WTC11 (cell line): ENCODE data around the gene MMP17. TPM values are rescaled to one million over a fixed set of nuclear protein-coding genes. Genes with fewer than 3 reads are reported as not detected.

ENCODE experiments used
- ATAC-seq: fragments of 200-7000 bp; cut with Tn5 transposase; 2 replicates; pipeline ENCODE4 v1.10.0; 2021; ENCODE audit warnings: mild to moderate bottlenecking, moderate library complexity
- CTCF ChIA-PET: fragments of 300-600 bp; sonication (Branson Sonifier 250); formaldehyde crosslinking; loops from one replicate; lab custom pipeline; 2021; ENCODE audit warnings: antibody characterized with exemption; lab: Charles Lee
- POLR2A ChIA-PET: fragments of 350-600 bp; sonication (Branson Sonifier 250); formaldehyde crosslinking; loops from one replicate; lab custom pipeline; 2021; ENCODE audit warnings: antibody characterized with exemption; lab: Charles Lee
- DNase-seq: peaks from one replicate; pipeline ENCODE4 v3.0.0; 2021; ENCODE audit warnings: low spot score
- H3K27ac Mint-ChIP-seq: 2 replicates; pipeline ENCODE4 v1.8.0; 2021; ENCODE audit warnings: mixed read lengths
- H3K27me3 Mint-ChIP-seq: 2 replicates; pipeline ENCODE4 v1.8.0; 2021; ENCODE audit warnings: low read depth, mild to moderate bottlenecking, moderate library complexity, mixed read lengths
- H3K36me3 Mint-ChIP-seq: 2 replicates; pipeline ENCODE4 v1.8.0; 2021; ENCODE audit warnings: mixed read lengths
- H3K4me1 Mint-ChIP-seq: 2 replicates; pipeline ENCODE4 v1.8.0; 2022; ENCODE audit warnings: mixed read lengths
- H3K4me3 Mint-ChIP-seq: 2 replicates; pipeline ENCODE4 v1.8.0; 2021; ENCODE audit warnings: mild to moderate bottlenecking, moderate library complexity, mixed read lengths
- H3K9me3 Mint-ChIP-seq: 2 replicates; pipeline ENCODE4 v1.8.0; 2021; ENCODE audit warnings: mixed read lengths
- ATF2 ChIP-seq: sonication (generic); formaldehyde crosslinking; IDR thresholded peaks from 2 replicates; pipeline ENCODE4 v1.8.1; 2022; ENCODE audit warnings: low read depth, missing genetic modification reagents, borderline replicate concordance
- CBFB ChIP-seq: sonication (generic); formaldehyde crosslinking; IDR thresholded peaks from 2 replicates; pipeline ENCODE4 v1.8.1; 2022; ENCODE audit warnings: mild to moderate bottlenecking, low read depth, missing genetic modification reagents
- E2F4 ChIP-seq: sonication (generic); formaldehyde crosslinking; IDR thresholded peaks from 2 replicates; pipeline ENCODE4 v1.8.1; 2022; ENCODE audit warnings: low read depth, mild to moderate bottlenecking, moderate library complexity, missing genetic modification reagents, borderline replicate concordance
- ELF4 ChIP-seq: sonication (generic); formaldehyde crosslinking; IDR thresholded peaks from 2 replicates; pipeline ENCODE4 v1.8.1; 2022; ENCODE audit warnings: low read depth, mild to moderate bottlenecking, moderate library complexity, missing genetic modification reagents
- GTF2I ChIP-seq: fragments of 250-450 bp; sonication (Bioruptor Pico); conservative IDR thresholded peaks from 2 replicates; pipeline ENCODE4 v1.4.0; 2021; ENCODE audit warnings: mild to moderate bottlenecking
- NFE2L1 ChIP-seq: sonication (generic); formaldehyde crosslinking; IDR thresholded peaks from 2 replicates; pipeline ENCODE4 v1.8.1; 2023; ENCODE audit warnings: missing genetic modification reagents
- NFYB ChIP-seq: sonication (generic); formaldehyde crosslinking; conservative IDR thresholded peaks from 2 replicates; pipeline ENCODE4 v1.8.0; 2022; ENCODE audit warnings: low read depth, missing genetic modification reagents
- NR1H2 ChIP-seq: sonication (generic); formaldehyde crosslinking; IDR thresholded peaks from 2 replicates; pipeline ENCODE4 v1.9.0; 2021; ENCODE audit warnings: mild to moderate bottlenecking, moderate library complexity, missing genetic modification reagents
- TP53 ChIP-seq: sonication (generic); formaldehyde crosslinking; IDR thresholded peaks from 2 replicates; pipeline ENCODE4 v1.8.1; 2023; ENCODE audit warnings: mild to moderate bottlenecking, missing genetic modification reagents
- USF1 ChIP-seq: sonication (generic); formaldehyde crosslinking; IDR thresholded peaks from 2 replicates; pipeline ENCODE4 v1.8.0; 2022; ENCODE audit warnings: mild to moderate bottlenecking, missing genetic modification reagents
- ZNF219 ChIP-seq: sonication (generic); formaldehyde crosslinking; IDR thresholded peaks from 2 replicates; pipeline ENCODE4 v1.8.0; 2023; ENCODE audit warnings: missing genetic modification reagents, mild to moderate bottlenecking, borderline replicate concordance
- ZNF396 ChIP-seq: fragments of 250-450 bp; sonication (Bioruptor Pico); IDR thresholded peaks from 2 replicates; pipeline ENCODE4 v1.8.0; 2021; ENCODE audit warnings: mild to moderate bottlenecking, moderate library complexity, borderline replicate concordance
- ZNF532 ChIP-seq: fragments of 250-450 bp; sonication (Bioruptor Pico); IDR thresholded peaks from 2 replicates; pipeline ENCODE4 v1.9.0; 2021; ENCODE audit warnings: mild to moderate bottlenecking, borderline replicate concordance
- total RNA-seq: library from RNA; stranded (reverse); gene quantifications from 3 replicates; pipeline ENCODE4 v1.2.3, GENCODE V29; 2021
- TF ChIP-seq, protein P1 (sequence below): sonication (generic); formaldehyde crosslinking; conservative IDR thresholded peaks from 2 replicates; pipeline ENCODE4 v1.8.1; 2023; ENCODE audit warnings: mild to moderate bottlenecking, low read depth, missing genetic modification reagents, moderate library complexity
- TF ChIP-seq, protein P2 (sequence below): sonication (generic); formaldehyde crosslinking; IDR thresholded peaks from 2 replicates; pipeline ENCODE4 v1.8.1; 2023; ENCODE audit warnings: mild to moderate bottlenecking, missing genetic modification reagents, moderate library complexity
- TF ChIP-seq, protein P3 (sequence below): sonication (generic); formaldehyde crosslinking; IDR thresholded peaks from 2 replicates; pipeline ENCODE4 v1.8.0; 2022; ENCODE audit warnings: mild to moderate bottlenecking, missing genetic modification reagents

Gene MMP17
- total RNA-seq, 1 experiment from 2014 or later = 67.1 TPM

DNA sequence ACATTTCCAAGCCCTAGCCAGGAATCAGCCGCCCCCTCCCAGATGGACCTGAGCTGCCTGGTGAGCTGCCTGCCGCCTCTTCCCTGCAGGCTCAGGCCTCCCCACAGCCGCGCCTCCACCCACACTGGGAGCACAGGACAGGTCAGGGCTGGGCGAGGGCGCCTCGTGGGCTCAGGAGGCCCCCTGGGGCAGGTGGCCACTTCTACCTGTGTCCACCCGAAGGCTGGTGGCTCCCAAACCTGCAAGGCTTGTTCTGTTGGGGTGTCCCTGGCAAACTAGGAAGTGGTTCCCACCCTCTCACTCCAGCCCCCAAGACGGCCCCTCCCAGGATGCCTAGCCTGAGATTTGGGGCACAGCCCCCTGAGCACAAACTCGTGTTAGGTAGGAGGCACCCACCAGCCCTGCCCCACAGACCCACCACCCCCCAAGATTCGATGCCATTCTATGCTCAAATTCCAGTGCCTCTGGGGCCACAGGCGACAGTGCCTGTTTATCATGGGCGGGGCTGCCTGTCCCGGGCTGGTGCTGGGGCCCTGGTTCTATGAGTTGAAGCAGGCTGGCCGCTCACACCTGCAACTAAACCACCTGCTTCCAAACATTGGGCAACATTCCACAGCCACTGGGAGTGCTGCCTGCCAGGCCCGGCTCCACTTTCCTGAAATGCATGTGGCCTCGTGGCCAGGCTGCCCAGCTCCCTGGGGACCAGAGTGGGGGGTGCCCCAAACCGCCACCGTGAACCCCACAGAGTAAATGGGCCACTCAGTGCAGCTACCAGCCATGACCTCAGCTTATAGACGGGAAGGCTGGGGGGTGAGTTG, 6.8 kb downstream of the MMP17 start (continued):
- TF ChIP-seq E2F4 (no peak), ZNF532 (CRISPR knock-in tag) (no peak)

- DNase-seq = no peak
- H3K9me3 Mint-ChIP-seq = no peaks in the 10 kb centered on the region
- CTCF ChIA-PET = interaction anchor here (0.7 to 1.1 kb wide), 3 partner anchors 15 to 50 kb away, joined by 3 to 6 read pairs (median 4); no protein-coding TSS in a partner anchor
- H3K4me3 Mint-ChIP-seq = no peak overlapping the region
- no peak for TF ChIP-seq NFYB (CRISPR knock-in tag)
- peaks cover 4% of the 10 kb centered on the region; the same call in 1 of the 2 replicates for H3K27me3 Mint-ChIP-seq
- no peak overlapping the region for H3K27ac Mint-ChIP-seq
- ATAC-seq = no peak
- H3K4me1 Mint-ChIP-seq = peaks cover 16% of the 10 kb centered on the region
- POLR2A ChIA-PET = no interaction called here
- peaks cover 5% of the 10 kb centered on the region; the same call in 1 of the 2 replicates for H3K36me3 Mint-ChIP-seq
These were observed 7.5 kb downstream of the MMP17 start for GRCh38 chr12:131835616-131836171.

GRCh38 chr12:131836193-131836592, 8.0 kb downstream of the MMP17 start:
- H3K4me1 Mint-ChIP-seq = peaks cover 16% of the 10 kb centered on the region
- POLR2A ChIA-PET = no interaction called here

More at GRCh38 chr12:131836193-131836592, 8.0 kb downstream of the MMP17 start:
- CTCF ChIA-PET = interaction anchor here (0.7 to 1.1 kb wide), 3 partner anchors 15 to 51 kb away, joined by 3 to 6 read pairs (median 4); no protein-coding TSS in a partner anchor
- Mint-ChIP-seq H3K27ac (no peak overlapping the region), H3K27me3 (no peaks in the 10 kb centered on the region), H3K36me3 (peaks cover 6% of the 10 kb centered on the region; the same call in 1 of the 2 replicates), H3K4me3 (no peak overlapping the region), H3K9me3 (no peaks in the 10 kb centered on the region)
- no peak for ATAC-seq
- TF ChIP-seq, protein P1, sequence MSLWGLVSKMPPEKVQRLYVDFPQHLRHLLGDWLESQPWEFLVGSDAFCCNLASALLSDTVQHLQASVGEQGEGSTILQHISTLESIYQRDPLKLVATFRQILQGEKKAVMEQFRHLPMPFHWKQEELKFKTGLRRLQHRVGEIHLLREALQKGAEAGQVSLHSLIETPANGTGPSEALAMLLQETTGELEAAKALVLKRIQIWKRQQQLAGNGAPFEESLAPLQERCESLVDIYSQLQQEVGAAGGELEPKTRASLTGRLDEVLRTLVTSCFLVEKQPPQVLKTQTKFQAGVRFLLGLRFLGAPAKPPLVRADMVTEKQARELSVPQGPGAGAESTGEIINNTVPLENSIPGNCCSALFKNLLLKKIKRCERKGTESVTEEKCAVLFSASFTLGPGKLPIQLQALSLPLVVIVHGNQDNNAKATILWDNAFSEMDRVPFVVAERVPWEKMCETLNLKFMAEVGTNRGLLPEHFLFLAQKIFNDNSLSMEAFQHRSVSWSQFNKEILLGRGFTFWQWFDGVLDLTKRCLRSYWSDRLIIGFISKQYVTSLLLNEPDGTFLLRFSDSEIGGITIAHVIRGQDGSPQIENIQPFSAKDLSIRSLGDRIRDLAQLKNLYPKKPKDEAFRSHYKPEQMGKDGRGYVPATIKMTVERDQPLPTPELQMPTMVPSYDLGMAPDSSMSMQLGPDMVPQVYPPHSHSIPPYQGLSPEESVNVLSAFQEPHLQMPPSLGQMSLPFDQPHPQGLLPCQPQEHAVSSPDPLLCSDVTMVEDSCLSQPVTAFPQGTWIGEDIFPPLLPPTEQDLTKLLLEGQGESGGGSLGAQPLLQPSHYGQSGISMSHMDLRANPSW = no peak
- no peak for TF ChIP-seq ELF4
- TF ChIP-seq NFE2L1 (CRISPR knock-in tag) = no peak
- TF ChIP-seq, protein P2, sequence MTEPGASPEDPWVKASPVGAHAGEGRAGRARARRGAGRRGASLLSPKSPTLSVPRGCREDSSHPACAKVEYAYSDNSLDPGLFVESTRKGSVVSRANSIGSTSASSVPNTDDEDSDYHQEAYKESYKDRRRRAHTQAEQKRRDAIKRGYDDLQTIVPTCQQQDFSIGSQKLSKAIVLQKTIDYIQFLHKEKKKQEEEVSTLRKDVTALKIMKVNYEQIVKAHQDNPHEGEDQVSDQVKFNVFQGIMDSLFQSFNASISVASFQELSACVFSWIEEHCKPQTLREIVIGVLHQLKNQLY (CRISPR knock-in tag) = no peak
- no peak for TF ChIP-seq TP53 (CRISPR knock-in tag)
- TF ChIP-seq, protein P3, sequence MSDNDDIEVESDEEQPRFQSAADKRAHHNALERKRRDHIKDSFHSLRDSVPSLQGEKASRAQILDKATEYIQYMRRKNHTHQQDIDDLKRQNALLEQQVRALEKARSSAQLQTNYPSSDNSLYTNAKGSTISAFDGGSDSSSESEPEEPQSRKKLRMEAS (CRISPR knock-in tag) = no peak
- no peak for TF ChIP-seq ZNF396 (CRISPR knock-in tag)
- TF ChIP-seq CBFB = no peak
- no peak for TF ChIP-seq NR1H2 (CRISPR knock-in tag)
- TF ChIP-seq ATF2 (CRISPR knock-in tag) = no peak
- TF ChIP-seq GTF2I (CRISPR knock-in tag) = no peak
- no peak for TF ChIP-seq ZNF219 (CRISPR knock-in tag)
- no peak for TF ChIP-seq USF1
- no peak for DNase-seq
